EL (cell line): ENCODE data around the gene RAB11B.
"Not testable (repeated sequence)": the region's sequence is repeated elsewhere in the genome, so short reads cannot be mapped to it uniquely, and the experiment has no call there.

Experiments
- DNase-seq: peaks from one replicate; pipeline ENCODE4 v3.0.0-alpha.2; 2016

The RAB11B gene

DNA sequence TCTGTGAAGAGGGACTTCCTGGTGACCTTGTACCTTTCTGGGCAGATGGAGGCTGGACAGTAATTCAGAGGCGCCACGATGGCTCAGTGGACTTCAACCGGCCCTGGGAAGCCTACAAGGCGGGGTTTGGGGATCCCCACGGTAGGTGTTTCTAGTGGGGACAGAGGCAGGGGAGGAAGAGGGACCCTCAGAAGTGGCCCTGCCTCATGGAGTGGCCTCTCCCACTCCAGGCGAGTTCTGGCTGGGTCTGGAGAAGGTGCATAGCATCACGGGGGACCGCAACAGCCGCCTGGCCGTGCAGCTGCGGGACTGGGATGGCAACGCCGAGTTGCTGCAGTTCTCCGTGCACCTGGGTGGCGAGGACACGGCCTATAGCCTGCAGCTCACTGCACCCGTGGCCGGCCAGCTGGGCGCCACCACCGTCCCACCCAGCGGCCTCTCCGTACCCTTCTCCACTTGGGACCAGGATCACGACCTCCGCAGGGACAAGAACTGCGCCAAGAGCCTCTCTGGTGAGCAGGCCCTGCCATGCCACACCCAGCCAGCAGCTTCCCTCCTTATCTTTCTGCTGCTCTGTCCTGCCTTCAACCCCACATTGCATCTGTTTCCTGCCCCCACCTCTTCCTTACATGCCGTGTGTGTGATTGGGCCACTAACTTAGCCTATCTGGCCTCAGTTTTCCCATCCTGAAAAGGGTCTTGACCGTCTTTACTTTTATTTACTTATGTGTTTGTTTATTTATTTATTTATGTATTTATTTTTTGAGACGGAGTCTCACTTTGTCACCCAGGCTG is 19.0 kb upstream of the RAB11B start:
- DNase-seq = no peak

DNA sequence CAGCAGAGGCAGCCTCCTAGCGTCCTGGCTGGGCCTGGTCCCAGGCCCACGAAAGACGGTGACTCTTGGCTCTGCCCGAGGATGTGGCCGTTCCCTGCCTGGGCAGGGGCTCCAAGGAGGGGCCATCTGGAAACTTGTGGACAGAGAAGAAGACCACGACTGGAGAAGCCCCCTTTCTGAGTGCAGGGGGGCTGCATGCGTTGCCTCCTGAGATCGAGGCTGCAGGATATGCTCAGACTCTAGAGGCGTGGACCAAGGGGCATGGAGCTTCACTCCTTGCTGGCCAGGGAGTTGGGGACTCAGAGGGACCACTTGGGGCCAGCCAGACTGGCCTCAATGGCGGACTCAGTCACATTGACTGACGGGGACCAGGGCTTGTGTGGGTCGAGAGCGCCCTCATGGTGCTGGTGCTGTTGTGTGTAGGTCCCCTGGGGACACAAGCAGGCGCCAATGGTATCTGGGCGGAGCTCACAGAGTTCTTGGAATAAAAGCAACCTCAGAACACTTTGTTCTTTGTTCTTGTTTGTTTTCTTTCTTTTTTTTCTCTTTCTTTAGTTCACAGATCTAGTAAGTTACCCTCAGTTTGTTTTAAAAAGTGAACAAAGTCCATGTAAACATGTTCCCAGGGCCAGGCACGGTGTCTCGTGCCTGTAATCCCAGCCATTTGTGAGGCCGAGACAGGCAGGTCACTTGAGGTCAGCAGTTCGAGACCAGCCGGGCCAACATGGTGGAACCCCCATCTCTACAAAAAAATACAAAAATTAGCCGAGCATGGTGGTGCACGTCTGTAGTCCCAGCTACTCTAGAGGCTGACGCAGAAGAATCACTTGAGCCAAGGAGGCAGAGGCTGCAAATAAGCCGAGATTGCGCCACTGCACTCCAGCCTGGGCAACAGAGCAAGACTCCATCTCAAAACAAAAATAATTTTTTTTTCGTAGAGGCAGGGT is 16.0 kb upstream of the RAB11B start:
- DNase-seq = no peak

DNA sequence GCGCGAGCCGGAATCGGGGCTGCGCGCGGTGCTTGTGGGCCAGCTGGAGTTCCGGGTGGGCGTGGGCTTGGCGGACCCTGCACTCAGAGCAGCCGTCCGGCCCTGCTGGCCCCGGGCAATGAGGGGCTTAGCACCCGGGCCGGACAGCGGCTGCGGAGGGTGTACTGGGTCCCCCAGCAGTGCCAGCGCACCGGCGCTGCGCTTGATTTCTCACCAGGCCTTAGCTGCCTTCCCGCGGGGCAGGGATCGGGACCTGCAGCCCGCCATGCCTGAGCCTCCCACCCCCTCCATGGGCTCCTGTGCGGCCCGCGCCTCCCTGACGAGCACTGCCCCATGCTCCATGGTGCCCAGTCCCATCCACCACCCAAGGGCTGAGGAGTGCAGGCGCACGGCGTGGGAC is 14.4 kb upstream of the RAB11B start:
- not testable (repeated sequence) for DNase-seq

GRCh38 chr19:8376373-8376974 is 13.7 kb upstream of the RAB11B start:
- not testable (repeated sequence) for DNase-seq

DNA sequence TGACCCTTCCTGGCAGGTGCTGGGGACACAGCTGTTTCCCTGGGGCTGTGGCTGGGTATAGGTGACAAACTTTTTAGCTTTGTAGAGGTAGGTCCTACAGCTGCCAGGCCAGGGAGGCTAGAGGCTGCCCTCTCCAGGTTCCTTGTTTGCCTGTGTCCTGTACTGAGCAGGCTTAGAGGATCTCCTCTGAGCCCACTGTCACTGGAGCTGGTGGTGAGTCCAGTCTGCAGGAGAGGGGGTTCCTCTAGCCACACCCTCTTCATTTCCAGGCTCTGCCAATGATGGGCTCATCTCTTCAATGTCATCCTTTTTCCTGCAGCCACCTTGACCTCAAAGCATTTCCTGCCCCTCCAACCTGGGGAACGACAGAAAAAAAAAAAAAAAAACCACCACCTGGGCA is 12.6 kb upstream of the RAB11B start:
- DNase-seq = no peak

- not testable (repeated sequence) for DNase-seq
These were observed 10.8 kb upstream of the RAB11B start for GRCh38 chr19:8379156-8379891.

DNA sequence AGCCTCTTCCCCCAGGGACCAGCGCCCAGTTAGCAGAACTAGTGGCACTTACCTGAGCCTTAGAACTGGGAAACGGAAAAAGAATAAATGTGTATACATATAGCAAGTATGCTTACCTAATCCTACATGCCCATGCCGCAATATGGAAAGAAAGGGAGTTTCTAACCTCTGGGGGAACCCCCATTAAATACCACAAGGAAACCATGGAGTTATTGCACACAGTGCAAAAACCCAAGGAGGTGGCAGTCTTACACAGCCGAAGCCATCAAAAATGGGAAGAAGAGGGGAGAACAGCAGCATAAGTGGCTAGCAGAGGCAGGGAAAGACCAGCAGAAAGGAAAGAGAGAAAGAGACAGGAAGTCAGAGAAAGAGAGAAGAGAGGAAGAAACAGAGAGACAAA is 5.6 kb upstream of the RAB11B start:
- DNase-seq = not testable (repeated sequence)

DNA sequence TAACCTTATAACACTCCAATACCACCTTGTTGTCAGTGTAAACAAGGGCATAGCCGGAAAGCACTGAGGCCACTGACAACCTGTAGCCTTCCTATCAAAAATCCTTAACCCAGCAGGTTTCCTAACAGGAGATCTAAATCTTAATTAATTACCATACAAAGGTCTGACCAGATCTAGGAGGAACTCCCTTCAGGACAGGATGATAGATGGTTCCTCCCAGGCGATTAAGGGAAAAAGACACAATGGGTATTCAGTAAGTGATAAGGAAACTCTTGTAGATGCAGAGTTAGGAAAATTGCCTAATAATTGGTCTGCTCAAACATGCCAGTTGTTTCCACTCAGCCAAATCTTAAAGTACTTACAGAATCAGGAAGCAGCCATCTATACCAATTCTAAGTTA is 5.1 kb upstream of the RAB11B start:
- DNase-seq = not testable (repeated sequence)

- DNase-seq = not testable (repeated sequence)
These were observed 4.6 kb upstream of the RAB11B start for GRCh38 chr19:8385566-8385965.

DNA sequence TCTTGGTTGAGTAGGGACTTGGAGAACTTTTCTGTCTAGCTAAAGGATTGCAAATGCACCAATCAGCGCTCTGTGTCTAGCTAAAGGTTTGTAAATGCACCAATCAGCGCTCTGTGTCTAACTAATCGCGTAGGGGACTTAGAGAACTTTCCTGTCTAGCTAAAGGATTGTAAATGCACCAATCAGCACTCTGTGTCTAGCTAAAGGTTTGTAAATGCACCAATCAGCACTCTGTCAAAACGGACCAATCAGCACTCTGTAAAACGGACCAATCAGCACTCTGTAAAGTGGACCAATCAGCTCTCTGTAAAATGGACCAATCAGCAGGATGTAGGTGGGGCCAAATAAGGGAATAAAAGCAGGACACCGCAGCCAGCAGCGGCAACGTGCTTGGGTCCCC is 3.7 kb upstream of the RAB11B start:
- DNase-seq = not testable (repeated sequence)

GRCh38 chr19:8386990-8387389 is 3.2 kb upstream of the RAB11B start:
- no peak for DNase-seq

DNA sequence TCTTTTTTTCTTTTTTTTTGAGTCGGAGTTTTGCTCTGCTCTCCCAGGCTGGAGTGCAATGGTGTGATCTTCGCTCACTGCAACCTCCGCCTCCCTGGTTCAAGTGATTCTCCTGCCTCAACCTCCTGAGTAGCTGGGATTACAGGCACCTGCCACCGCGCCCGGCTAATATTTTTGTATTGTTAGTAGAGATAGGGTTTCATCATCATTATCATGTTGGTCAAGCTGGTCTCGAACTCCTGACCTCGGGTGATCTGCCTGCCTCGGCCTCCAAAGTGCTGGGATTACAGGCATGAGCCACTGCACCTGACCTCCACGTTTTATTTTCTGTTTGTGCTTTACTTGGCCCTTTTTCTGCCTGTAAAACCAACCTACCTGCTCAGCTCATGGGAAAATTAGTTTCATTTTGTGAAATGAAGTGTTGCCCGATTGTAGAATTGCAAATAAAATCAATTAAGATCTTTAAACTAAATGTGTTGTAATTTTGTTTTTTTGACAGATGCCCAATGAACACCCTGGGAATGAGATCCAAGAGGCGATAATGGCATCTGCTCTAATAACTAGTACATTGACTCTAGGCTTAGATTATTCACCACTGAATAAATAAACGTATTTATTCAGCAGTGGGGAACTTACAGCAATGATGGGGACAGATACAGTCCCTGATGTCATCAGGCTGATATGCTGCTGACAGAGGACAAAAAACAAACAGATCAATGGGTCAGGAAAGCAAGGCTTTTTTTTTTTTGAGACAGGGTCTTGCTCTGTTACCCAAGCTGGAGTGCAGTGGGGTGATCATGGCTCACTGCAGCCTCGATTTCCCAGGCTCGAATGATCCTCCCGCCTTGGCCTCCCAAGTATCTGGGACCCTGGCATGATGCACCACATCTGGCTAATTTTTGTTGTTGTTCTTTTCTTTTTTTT is 2.2 kb upstream of the RAB11B start:
- DNase-seq = no peak

- DNase-seq = no peak
These were observed 1.6 kb upstream of the RAB11B start for GRCh38 chr19:8388612-8388958.

DNA sequence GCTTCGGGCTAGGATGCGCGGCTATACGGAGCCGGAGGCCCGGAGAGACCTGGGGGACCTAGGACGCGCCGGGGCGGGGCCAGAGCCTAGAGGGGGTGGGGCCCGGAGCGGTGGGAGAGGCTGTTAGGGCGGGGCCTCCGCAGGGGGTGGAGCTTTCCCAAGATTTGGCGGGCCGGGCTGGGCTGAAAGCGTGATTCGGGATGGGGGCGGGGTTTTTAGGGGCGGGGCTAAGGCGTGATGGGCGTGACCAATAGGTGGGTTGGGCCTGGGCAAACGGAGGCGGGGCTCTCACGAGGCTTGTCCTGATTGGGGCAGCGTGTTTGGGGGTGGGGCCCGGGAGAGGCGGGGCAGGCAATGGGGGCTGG is 439 bp downstream of the RAB11B start:
- peak; percentile 90 for DNase-seq

DNA sequence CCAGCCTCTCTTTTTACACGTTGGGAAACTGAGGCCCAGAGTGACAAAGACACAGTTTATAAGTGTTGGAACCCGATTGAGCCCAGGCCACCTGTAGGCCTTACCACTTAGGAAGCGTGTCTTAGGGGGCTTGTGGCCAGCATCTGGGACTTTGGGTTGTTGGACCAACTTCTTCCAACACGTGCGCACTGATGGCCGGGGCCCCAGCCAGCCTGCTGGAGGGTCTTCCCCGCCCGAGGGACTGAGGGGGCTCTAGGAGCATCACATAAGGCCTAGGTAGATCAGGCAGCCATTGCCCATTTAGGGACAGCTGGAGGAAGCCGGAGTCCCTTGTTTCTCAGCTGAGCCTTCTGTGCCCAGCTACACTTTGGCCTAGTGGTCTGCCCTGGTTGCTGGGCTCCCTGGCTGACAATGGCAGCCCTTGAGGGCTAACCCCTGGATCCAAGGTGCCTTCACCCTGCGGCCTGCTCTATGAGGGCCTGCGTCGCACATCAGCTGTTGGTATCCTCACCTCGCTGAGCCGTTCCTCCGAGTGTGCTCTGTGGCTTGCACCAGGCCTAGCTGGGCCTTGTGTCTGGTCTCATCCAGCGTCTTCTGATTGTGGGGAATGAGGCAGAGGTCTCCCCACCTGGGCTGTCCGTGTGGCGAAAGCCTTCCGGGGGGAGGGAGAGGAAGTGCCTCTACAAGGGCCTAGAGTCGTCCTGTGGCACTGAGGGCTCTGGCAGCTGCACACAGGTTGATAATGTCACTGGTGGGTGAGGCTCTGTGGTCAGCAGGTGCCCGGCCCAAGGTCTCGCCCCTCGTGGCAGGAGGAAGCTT is 1.2 kb downstream of the RAB11B start:
- no peak for DNase-seq

DNA sequence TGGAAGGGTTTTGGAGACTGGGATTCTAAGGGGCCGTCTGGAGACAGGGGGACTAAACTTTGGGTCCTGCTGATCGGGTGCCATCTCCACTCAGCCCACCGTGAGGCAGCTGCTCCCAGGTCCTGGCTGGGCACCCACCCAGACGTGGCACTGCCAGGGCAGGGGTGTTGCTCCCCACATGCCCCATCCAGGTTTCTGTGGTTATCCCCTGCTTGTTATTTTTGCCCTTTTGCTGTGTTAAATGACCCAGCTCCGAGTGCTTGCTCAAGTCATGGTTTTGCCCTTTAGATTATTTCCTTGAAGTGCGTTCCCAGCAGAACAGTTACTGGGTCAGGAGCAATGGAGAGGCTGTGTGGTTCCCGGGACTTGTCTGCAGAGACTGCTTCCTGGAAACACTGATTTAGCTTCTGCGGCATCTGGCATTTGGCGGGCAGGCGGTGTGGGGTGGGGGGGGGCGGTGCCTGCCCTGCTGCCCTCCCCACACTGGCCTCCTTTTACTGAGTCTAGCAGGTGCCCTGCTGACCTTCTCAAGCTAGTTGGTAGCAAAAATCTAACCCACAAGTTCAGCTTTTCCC is 1.9 kb downstream of the RAB11B start:
- DNase-seq = no peak

- no peak for DNase-seq
These were observed 3.2 kb downstream of the RAB11B start for GRCh38 chr19:8393192-8393870.

GRCh38 chr19:8393871-8394250 is 3.7 kb downstream of the RAB11B start:
- DNase-seq = no peak

- DNase-seq = no peak
These were observed 5.5 kb downstream of the RAB11B start for GRCh38 chr19:8395621-8396082.

GRCh38 chr19:8396185-8396562 is 6.0 kb downstream of the RAB11B start:
- no peak for DNase-seq
